ENCODE data around the gene SCD5.

The SCD5 gene

GRCh38 chr4:82718162-82718940 lies 80.2 kb downstream of the SCD5 start:
- no peak for DNase-seq

DNA sequence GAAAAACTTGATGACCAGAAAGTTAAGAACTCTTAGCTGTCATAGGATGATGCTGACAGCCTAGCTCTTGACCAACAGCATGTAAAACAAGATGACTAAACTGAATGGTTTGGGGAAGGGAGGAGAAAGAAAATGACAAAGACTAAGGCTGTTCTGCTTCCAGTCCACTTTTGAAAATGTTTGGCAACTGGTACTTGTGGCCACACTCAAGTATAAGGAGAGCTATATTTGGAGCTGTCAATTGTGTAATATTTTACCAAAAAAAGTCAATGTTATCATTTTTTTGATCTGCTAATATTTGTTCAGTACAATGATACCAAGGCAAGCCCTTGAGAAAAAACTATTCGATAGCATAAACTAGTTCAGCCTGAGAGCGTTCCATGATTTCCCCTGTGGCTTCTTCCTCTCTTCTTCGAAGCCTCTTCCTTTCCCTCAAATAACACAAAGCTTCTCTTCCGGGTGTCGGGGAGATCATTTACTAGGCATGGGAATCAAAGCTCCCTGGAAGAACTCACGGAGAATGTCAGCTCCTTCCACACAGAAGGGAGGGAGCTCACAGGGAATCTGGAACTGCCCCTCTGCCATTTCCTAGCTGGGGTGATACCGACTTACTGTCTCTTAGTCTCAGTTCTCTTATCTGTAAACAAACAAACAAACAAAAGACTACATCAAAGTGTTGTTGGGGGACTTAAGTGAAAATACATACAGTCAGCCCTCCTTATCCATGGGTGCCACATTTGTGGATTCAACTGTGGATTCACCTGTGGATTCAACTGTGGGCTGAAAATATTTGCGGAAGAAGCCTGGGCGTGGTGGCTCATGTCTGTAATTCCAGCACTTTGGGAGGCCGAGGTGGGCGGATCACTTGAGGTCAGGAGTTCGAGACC lies 82.6 kb downstream of the SCD5 start:
- DNase-seq: no peak

DNA sequence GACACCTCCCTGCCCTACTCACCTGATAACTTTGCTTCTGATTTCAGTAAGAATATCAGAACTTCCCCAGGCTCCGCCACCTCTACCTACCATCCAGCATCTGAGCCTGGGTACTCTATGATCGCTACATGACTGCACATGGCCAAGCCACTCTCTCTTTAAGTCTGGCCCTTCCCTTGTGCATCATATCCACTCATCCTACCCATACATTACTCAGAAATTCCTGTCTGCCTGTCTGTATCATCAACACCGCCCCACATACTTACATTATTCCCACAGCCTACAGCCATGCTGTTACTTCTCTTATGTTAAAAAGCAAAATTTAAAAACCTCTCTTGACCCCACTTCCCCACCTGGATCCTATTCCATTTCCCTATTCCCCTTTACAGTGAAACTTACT lies 84.7 kb downstream of the SCD5 start:
- no peak for DNase-seq

DNA sequence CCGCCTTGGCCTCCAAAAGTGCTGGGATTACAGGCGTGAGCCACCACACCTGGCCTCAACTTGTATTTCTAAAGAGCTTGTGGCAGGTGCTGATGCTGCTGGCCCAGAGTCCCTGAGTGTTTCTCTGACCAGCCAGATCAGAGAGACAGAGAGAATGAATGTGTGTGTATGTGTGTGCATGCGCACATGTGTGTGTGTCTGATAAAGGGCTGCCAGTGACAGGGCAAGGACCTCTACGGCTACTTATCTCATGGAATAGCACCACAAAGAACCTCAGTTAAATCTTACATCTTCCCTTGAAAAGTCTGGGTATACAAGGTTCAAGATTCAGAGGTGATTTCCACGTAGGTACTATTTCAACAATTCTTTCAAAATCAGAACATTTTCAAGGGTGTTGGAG lies 86.0 kb downstream of the SCD5 start:
- no peak for DNase-seq

GRCh38 chr4:82711158-82711785 lies 87.3 kb downstream of the SCD5 start:
- DNase-seq: no peak

GRCh38 chr4:82710197-82710929 lies 88.2 kb downstream of the SCD5 start:
- DNase-seq: no peak

DNA sequence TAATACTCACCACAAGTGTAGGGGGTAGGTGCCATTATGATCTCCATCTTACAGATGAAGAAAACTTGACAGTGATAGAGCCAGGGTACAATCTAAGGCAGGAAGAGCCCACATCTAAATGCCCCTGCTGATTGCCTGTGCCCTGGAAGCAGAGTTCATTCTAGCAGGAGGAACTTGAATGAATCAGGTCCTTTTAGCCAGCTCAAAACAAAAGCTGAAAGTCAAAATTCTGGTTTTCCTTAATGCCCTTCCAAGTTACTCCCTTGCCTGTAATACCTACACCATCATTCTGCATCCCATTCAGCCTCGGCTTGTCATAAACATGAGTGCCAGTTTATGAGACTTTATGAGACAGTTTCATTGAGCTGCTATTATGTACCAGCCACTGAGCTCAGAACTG lies 89.6 kb downstream of the SCD5 start:
- DNase-seq: no peak

GRCh38 chr4:82706349-82707000 lies 92.1 kb downstream of the SCD5 start:
- no peak for DNase-seq

GRCh38 chr4:82705928-82706300 lies 92.7 kb downstream of the SCD5 start:
- no peak for DNase-seq

- no peak for DNase-seq
Observed at GRCh38 chr4:82705169-82705927, 93.2 kb downstream of the SCD5 start.

GRCh38 chr4:82704156-82704555 lies 94.4 kb downstream of the SCD5 start:
- DNase-seq: no peak

DNA sequence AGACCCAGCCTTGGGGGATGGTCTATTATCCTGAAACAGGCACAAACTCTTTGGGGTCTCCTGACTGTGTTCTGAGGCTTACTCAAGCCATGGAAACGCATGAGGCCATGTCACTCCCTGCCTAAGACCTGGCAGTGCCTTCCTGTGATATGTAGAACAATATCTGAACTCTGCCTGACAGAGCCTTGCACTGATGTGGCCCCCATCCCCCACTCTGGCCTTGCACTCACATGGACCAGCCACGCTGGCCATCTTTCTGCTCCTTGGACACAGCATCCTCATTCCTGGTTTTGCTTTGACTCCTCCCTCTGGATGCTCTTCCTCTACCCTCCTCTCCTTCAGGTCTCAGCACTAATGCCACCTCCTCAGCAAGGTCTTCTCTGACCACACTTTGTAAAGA lies 100.2 kb downstream of the SCD5 start:
- no peak for DNase-seq

GRCh38 chr4:82697561-82697960 lies 101.0 kb downstream of the SCD5 start:
- no peak for DNase-seq

- DNase-seq: no peak
Observed at GRCh38 chr4:82696117-82696860, 102.3 kb downstream of the SCD5 start.

DNA sequence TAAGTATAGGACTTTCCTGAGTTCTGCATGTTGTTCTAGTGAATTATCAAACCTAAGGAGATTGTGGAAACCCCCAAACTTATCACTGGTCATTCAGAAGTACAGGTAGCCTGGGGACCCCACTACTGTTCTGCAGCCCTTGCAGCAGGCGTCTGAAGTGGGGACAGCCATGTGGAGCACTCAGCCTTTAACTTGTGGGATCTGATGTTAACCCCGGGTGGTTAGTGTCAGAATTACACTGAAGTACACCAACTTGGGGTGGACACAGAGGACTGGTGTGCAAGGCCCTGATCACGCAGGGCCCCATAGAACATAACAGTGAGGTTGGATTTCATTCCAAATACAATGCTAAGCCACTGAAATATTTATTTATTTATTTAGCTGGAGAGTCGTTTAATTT lies 103.7 kb downstream of the SCD5 start:
- no peak for DNase-seq

DNA sequence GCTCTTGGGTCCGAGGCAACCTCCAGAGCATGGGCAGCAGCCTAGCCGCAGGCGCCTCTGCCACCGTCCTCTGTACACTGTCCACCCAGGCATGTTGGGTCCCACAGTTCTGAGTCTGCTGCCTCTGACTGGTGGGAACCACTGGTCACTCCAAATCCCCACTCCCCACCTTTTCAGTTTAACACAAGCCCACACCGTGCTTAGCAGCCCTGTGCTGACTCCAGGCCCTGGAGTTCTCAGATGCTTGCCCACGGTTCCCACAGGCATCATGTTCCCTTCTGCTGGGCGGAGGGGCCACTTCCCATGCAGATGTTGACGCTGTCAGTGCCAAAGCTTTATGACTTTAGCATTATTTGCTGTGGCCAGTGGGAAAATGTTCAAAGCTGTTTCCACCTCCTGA lies 104.5 kb downstream of the SCD5 start:
- DNase-seq: no peak

GRCh38 chr4:82692101-82692780 lies 106.4 kb downstream of the SCD5 start:
- DNase-seq: no peak

DNA sequence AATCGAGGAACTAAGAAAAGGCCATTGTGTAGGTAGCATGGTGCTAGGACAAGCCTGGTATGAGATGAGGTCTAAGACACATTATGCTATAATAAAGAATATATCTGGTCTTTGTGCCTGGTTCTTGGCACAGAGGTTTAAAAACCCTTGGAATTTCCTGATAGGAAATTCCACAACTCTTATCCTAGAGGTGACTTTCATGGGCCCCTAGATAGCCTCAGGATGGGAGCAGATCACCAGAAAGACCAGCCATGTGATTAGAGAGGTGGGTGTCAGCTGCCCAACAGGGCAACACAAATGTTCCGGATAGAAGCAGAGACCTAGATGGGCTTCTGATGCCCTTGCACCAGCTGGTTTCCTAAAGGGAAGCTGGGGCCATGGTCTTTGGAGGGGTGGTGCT lies 107.2 kb downstream of the SCD5 start:
- DNase-seq: no peak

- no peak for DNase-seq
Observed at GRCh38 chr4:82688091-82688795, 110.4 kb downstream of the SCD5 start.

- no peak for DNase-seq
Observed at GRCh38 chr4:82687531-82687930, 111.1 kb downstream of the SCD5 start.
